ENCODE measurements around the gene SPATA4. TPM values are rescaled to one million over a fixed set of nuclear protein-coding genes. Genes with fewer than 3 reads are reported as not detected.

SPATA4 gene
- total RNA-seq, 3 donors from 2014 or later (not counting 1 experiment from before 2014, with no cell fraction given): not detected

GRCh38 chr4:176149680-176150355 lies 45.6 kb downstream of the SPATA4 start:
- no peaks in the 10 kb centered on the region for H3K9me3 Mint-ChIP-seq
- H3K27me3 Mint-ChIP-seq (ENCODE audit: low read depth in 2 of 2): no peaks in the 10 kb centered on the region
- Histone ChIP-seq H3K9me3 (ENCODE audit: control insufficient read depth, insufficient read depth, low read length) (no peaks in the 10 kb centered on the region), H3K36me3 (ENCODE audit: control insufficient read depth, insufficient read depth, low read length) (no peaks in the 10 kb centered on the region), H3K4me3 (ENCODE audit: low read length) (no peak overlapping the region), H3K4me1 (ENCODE audit: control insufficient read depth, insufficient read depth, low read length) (no peaks in the 10 kb centered on the region), H3K27ac (ENCODE audit: low read length) (no peak overlapping the region), H3K27me3 (ENCODE audit: control insufficient read depth, insufficient read depth, low read length) (no peaks in the 10 kb centered on the region)
- ATAC-seq (no peak), DNase-seq (no peak)
- 85% methylated on average over 2 of the region's 3 CpGs for WGBS (ENCODE audit: insufficient coverage)
- TF ChIP-seq CTCF (IDR thresholded peaks at IDR 0.05): no peak
- H3K27ac Mint-ChIP-seq: no peak overlapping the region
- no peak overlapping the region for H3K4me3 Mint-ChIP-seq
- intact Hi-C loops (cut with micrococcal nuclease): no loop called here
- H3K4me1 Mint-ChIP-seq: no peaks in the 10 kb centered on the region
- H3K36me3 Mint-ChIP-seq: no peaks in the 10 kb centered on the region

- H3K4me1 ChIP-seq (ENCODE audit: control insufficient read depth, insufficient read depth, low read length): no peaks in the 10 kb centered on the region
- H3K27me3 ChIP-seq (ENCODE audit: control insufficient read depth, insufficient read depth, low read length): no peaks in the 10 kb centered on the region
- Mint-ChIP-seq H3K36me3 (no peaks in the 10 kb centered on the region), H3K9me3 (no peaks in the 10 kb centered on the region), H3K27me3 (ENCODE audit: low read depth in 2 of 2) (no peaks in the 10 kb centered on the region), H3K4me3 (no peak overlapping the region), H3K27ac (no peak overlapping the region), H3K4me1 (no peaks in the 10 kb centered on the region)
- no peak for DNase-seq
- no peaks in the 10 kb centered on the region for H3K36me3 ChIP-seq (ENCODE audit: control insufficient read depth, insufficient read depth, low read length)
- H3K4me3 ChIP-seq (ENCODE audit: low read length): no peak overlapping the region
- H3K27ac ChIP-seq (ENCODE audit: low read length): no peak overlapping the region
- ATAC-seq: no peak
- intact Hi-C loops (cut with micrococcal nuclease): no loop called here
- TF ChIP-seq CTCF (IDR thresholded peaks at IDR 0.05): no peak
- 92% methylated on average over 2 of the region's 2 CpGs for WGBS (ENCODE audit: insufficient coverage)
- H3K9me3 ChIP-seq (ENCODE audit: control insufficient read depth, insufficient read depth, low read length): no peaks in the 10 kb centered on the region
These were observed 53.1 kb downstream of the SPATA4 start for GRCh38 chr4:176142253-176142652.

GRCh38 chr4:176139518-176139917 lies 55.9 kb downstream of the SPATA4 start:
- ATAC-seq: no peak
- Histone ChIP-seq H3K4me1 (ENCODE audit: control insufficient read depth, insufficient read depth, low read length) (no peaks in the 10 kb centered on the region), H3K36me3 (ENCODE audit: control insufficient read depth, insufficient read depth, low read length) (no peaks in the 10 kb centered on the region), H3K27ac (ENCODE audit: low read length) (no peak overlapping the region), H3K4me3 (ENCODE audit: low read length) (no peak overlapping the region), H3K9me3 (ENCODE audit: control insufficient read depth, insufficient read depth, low read length) (no peaks in the 10 kb centered on the region), H3K27me3 (ENCODE audit: control insufficient read depth, insufficient read depth, low read length) (no peaks in the 10 kb centered on the region)
- H3K27me3 Mint-ChIP-seq (ENCODE audit: low read depth in 2 of 2): no peaks in the 10 kb centered on the region
- no peaks in the 10 kb centered on the region for H3K4me1 Mint-ChIP-seq
- H3K4me3 Mint-ChIP-seq: no peak overlapping the region
- intact Hi-C loops (cut with micrococcal nuclease): no loop called here
- no peak overlapping the region for H3K27ac Mint-ChIP-seq
- no peak for DNase-seq
- no peak for TF ChIP-seq CTCF (IDR thresholded peaks at IDR 0.05)
- H3K9me3 Mint-ChIP-seq: no peaks in the 10 kb centered on the region
- H3K36me3 Mint-ChIP-seq: no peaks in the 10 kb centered on the region

GRCh38 chr4:176137631-176138030 lies 57.8 kb downstream of the SPATA4 start:
- Mint-ChIP-seq H3K36me3 (no peaks in the 10 kb centered on the region), H3K27ac (no peak overlapping the region), H3K4me3 (no peak overlapping the region), H3K9me3 (no peaks in the 10 kb centered on the region), H3K4me1 (no peaks in the 10 kb centered on the region), H3K27me3 (ENCODE audit: low read depth in 2 of 2) (no peaks in the 10 kb centered on the region)
- Histone ChIP-seq H3K9me3 (ENCODE audit: control insufficient read depth, insufficient read depth, low read length) (no peaks in the 10 kb centered on the region), H3K4me1 (ENCODE audit: control insufficient read depth, insufficient read depth, low read length) (no peaks in the 10 kb centered on the region), H3K4me3 (ENCODE audit: low read length) (no peak overlapping the region), H3K27ac (ENCODE audit: low read length) (no peak overlapping the region), H3K36me3 (ENCODE audit: control insufficient read depth, insufficient read depth, low read length) (no peaks in the 10 kb centered on the region), H3K27me3 (ENCODE audit: control insufficient read depth, insufficient read depth, low read length) (no peaks in the 10 kb centered on the region)
- no peak for ATAC-seq
- no peak for DNase-seq
- TF ChIP-seq CTCF (IDR thresholded peaks at IDR 0.05): no peak
- intact Hi-C loops (cut with micrococcal nuclease): no loop called here

All from natural killer cell (primary cell).